Measurements from ENCODE around the gene IFITM10. TPM values are rescaled to one million over a fixed set of nuclear protein-coding genes. Genes with fewer than 3 reads are reported as not detected.

The IFITM10 gene
- total and polyA plus RNA-seq, 9 of the 15 experiments (the other 6 are each of a cell fraction or from before 2014, with no cell fraction given): 0.08 to 0.13 (median 0.09) TPM; not detected in 6

- Histone ChIP-seq H3K9ac (ENCODE audit: insufficient read depth in 1 of 2, low read depth in 2 of 2, low read length in 2 of 2) (no peak overlapping the region), H3K4me3 (no peak overlapping the region), H4K20me1 (replicated peaks; ENCODE audit: control insufficient read depth, insufficient read depth, low read length) (no peaks in the 10 kb centered on the region), H3K9me3 (replicated peaks; ENCODE audit: control insufficient read depth, insufficient read depth, low read depth, low read length) (0 out of 2 replicates have a peak, but pooled peaks cover 1% of the 10 kb centered on the region), H3K27me3 (ENCODE audit: control insufficient read depth in 2 of 2, insufficient read depth in 2 of 2, low read length in 2 of 2) (peaks cover 5 to 51% of the 10 kb centered on the region in 2 experiments; a peak in 3 of 5 replicates), H3K4me1 (replicated peaks in 1 of 2; ENCODE audit: control insufficient read depth in 2 of 2, insufficient read depth in 2 of 2, low read length in 2 of 2) (no peaks in the 10 kb centered on the region), H3K36me3 (ENCODE audit: control insufficient read depth, insufficient read depth, low read length) (no peaks in the 10 kb centered on the region), H3K27ac (ENCODE audit: extremely low read depth, low read depth, low read length) (no peak overlapping the region), H3K79me2 (ENCODE audit: control insufficient read depth, insufficient read depth, low read length) (no peaks in the 10 kb centered on the region), H2AFZ (ENCODE audit: low read depth, low read length) (no peak overlapping the region), H3K9me1 (ENCODE audit: control insufficient read depth, insufficient read depth, low read length) (no peaks in the 10 kb centered on the region), H3K4me2 (ENCODE audit: insufficient read depth, low read length) (no peak overlapping the region)
- ChIA-PET CTCF (ENCODE audit: low intra/inter-chr PET ratio) (interaction anchor here (0.6 kb wide), 1 partner anchor 44 kb away, joined by 4 read pairs; no protein-coding TSS in a partner anchor), POLR2A (interaction anchor here (1.2 kb wide), 1 partner anchor 9 kb away, joined by 4 read pairs; no protein-coding TSS in a partner anchor)
- FAIRE-seq (no peak), DNase-seq (ENCODE audit: extremely low read depth in 1 of 4, low spot score in 3 of 4) (no peak), ATAC-seq (no peak)
- no TSS peak for BruUV-seq (replicated peaks)
- in situ Hi-C loops (cut with MboI): no loop called here
- intact Hi-C loops (cut with micrococcal nuclease): no loop called here
- 5% methylated on average over 6 of the region's 6 CpGs for WGBS (ENCODE audit: insufficient coverage, low coverage, missing lambda C conversion rate)
- TF ChIP-seq NR3C1 (CRISPR knock-in tag; IDR thresholded peaks at IDR 0.05) (no peak), ZFP1 (CRISPR knock-in tag; IDR thresholded peaks at IDR 0.05) (peak; percentile 80; the same call in 1 of the 2 replicates)
Observed at GRCh38 chr11:1737080-1737757, 13.2 kb downstream of the IFITM10 start.

- no peak for ATAC-seq
- POLR2A ChIA-PET: no interaction called here
- TF ChIP-seq ZNF639 (CRISPR knock-in tag; conservative IDR thresholded peaks at IDR 0.05 in 1 of 2, IDR thresholded peaks at IDR 0.05 in 1 of 2) (no peak), SMARCC2 (IDR thresholded peaks at IDR 0.05; ENCODE audit: low read depth) (no peak), ARID3A (IDR thresholded peaks at IDR 0.05; ENCODE audit: borderline replicate concordance, low read depth, low read length) (no peak), ZNF354B (CRISPR knock-in tag; IDR thresholded peaks at IDR 0.05) (no peak), HINFP (tag; conservative IDR thresholded peaks at IDR 0.05; ENCODE audit: low read depth) (no peak), ADNP (tag; IDR thresholded peaks at IDR 0.05) (no peak)
Observed at GRCh38 chr11:1736447-1736992, 13.9 kb downstream of the IFITM10 start.

More at GRCh38 chr11:1736447-1736992, 13.9 kb downstream of the IFITM10 start:
- Histone ChIP-seq H4K20me1 (replicated peaks; ENCODE audit: control insufficient read depth, insufficient read depth, low read length) (no peaks in the 10 kb centered on the region), H3K27ac (ENCODE audit: extremely low read depth, low read depth, low read length) (no peak overlapping the region), H3K9ac (ENCODE audit: insufficient read depth in 1 of 2, low read depth in 2 of 2, low read length in 2 of 2) (no peak overlapping the region), H3K36me3 (ENCODE audit: control insufficient read depth, insufficient read depth, low read length) (no peaks in the 10 kb centered on the region), H3K9me3 (replicated peaks; ENCODE audit: control insufficient read depth, insufficient read depth, low read depth, low read length) (peaks cover 4% of the 10 kb centered on the region; the same call in 1 of the 2 replicates), H3K4me3 (no peak overlapping the region), H3K9me1 (ENCODE audit: control insufficient read depth, insufficient read depth, low read length) (no peaks in the 10 kb centered on the region), H3K27me3 (ENCODE audit: control insufficient read depth in 2 of 2, insufficient read depth in 2 of 2, low read length in 2 of 2) (peaks cover 5 to 51% of the 10 kb centered on the region in 2 experiments; a peak in 3 of 5 replicates), H3K4me1 (replicated peaks in 1 of 2; ENCODE audit: control insufficient read depth in 2 of 2, insufficient read depth in 2 of 2, low read length in 2 of 2) (no peaks in the 10 kb centered on the region), H3K79me2 (ENCODE audit: control insufficient read depth, insufficient read depth, low read length) (no peaks in the 10 kb centered on the region), H3K4me2 (ENCODE audit: insufficient read depth, low read length) (no peak overlapping the region), H2AFZ (ENCODE audit: low read depth, low read length) (no peak overlapping the region)
- intact Hi-C loops (cut with micrococcal nuclease): no loop called here
- WGBS (ENCODE audit: insufficient coverage, low coverage, missing lambda C conversion rate): 0% methylated on average over 3 of the region's 3 CpGs
- CTCF ChIA-PET (ENCODE audit: low intra/inter-chr PET ratio): no interaction called here
- in situ Hi-C loops (cut with MboI): no loop called here
- no TSS peak for BruUV-seq (replicated peaks)
- no peak for DNase-seq (ENCODE audit: extremely low read depth in 1 of 4, low spot score in 3 of 4)
- no peak for FAIRE-seq

All from K562 (cell line).